SK-N-SH (cell line): ENCODE measurements around the gene CCND2. TPM values are rescaled to one million over a fixed set of nuclear protein-coding genes. Genes with fewer than 3 reads are reported as not detected.

Source experiments
- CTCF ChIA-PET: fragments of 300-600, 350-600 bp; formaldehyde crosslinking; extraction: SDS; loops from one replicate; lab custom pipeline; 2021; lab: Yijun Ruan, JAX
- POLR2A ChIA-PET: fragments of 350-600 bp; sonication (Branson Sonifier 250); formaldehyde crosslinking; extraction: SDS; loops from one replicate; lab custom pipeline; 2020; ENCODE audit warnings: antibody characterized with exemption, inconsistent platforms; lab: Yijun Ruan, JAX
- DNase-seq: peaks from one replicate; pipeline ENCODE4 v3.0.0; 2012
- H2AFZ ChIP-seq: fragments of 200-600 bp; sonication (generic); 2 replicates; pipeline ENCODE4 v1.8.1; 2016; ENCODE audit warnings: antibody characterized with exemption, mild to moderate bottlenecking, low read depth
- H3F3A ChIP-seq: fragments of 200-600 bp; sonication (generic); replicated peaks from 2 replicates; pipeline ENCODE3; 2016; ENCODE audit warnings: antibody characterized with exemption, mild to moderate bottlenecking; ENCODE audit not compliant: insufficient read depth
- H3K27ac ChIP-seq, 2 experiments: fragments of 200-500 bp in 1 of 2; fragments of 200-600 bp in 1 of 2; sonication (Bioruptor generic) in 1 of 2; sonication (generic), shearing (Covaris generic) in 1 of 2; 2 replicates each; pipeline versions ENCODE4 v1.5.1 to v1.6.1; 2014 to 2016; ENCODE audit warnings: low read depth in 2 of 2, inconsistent platforms in 1 of 2, low read length in 1 of 2, mild to moderate bottlenecking in 1 of 2, mixed read lengths in 1 of 2
- H3K27me3 ChIP-seq: fragments of 200-600 bp; sonication (generic), shearing (Covaris generic); 2 replicates; pipeline ENCODE4 v1.6.1; 2016; ENCODE audit warnings: mixed run types; ENCODE audit not compliant: insufficient read depth
- H3K36me3 ChIP-seq, 2 experiments: fragments of 200-500 bp in 1 of 2; fragments of 200-600 bp in 1 of 2; sonication (Bioruptor generic) in 1 of 2; sonication (generic) in 1 of 2; replicated peaks in 1 of 2; 2 replicates each; pipeline versions ENCODE3 to v1.5.1; 2014 to 2016; ENCODE audit warnings: low read length in 1 of 2, mild to moderate bottlenecking in 1 of 2; ENCODE audit not compliant: insufficient read depth in 2 of 2, control insufficient read depth in 1 of 2
- H3K4me1 ChIP-seq, 2 experiments: fragments of 200-500 bp in 1 of 2; fragments of 200-600 bp in 1 of 2; sonication (Bioruptor generic) in 1 of 2; sonication (generic), shearing (Covaris generic) in 1 of 2; 2 replicates each; pipeline versions ENCODE4 v1.5.1 to v1.6.1; 2014 to 2016; ENCODE audit warnings: low read depth in 1 of 2, low read length in 1 of 2, mixed run types in 1 of 2; ENCODE audit not compliant: insufficient read depth in 2 of 2, control insufficient read depth in 1 of 2
- H3K4me2 ChIP-seq: fragments of 200-600 bp; sonication (generic), shearing (Covaris generic); 2 replicates; pipeline ENCODE4 v1.6.1; 2017; ENCODE audit warnings: mixed run types
- H3K4me3 ChIP-seq, 2 experiments: fragments of 200-500 bp in 1 of 2; fragments of 200-600 bp in 1 of 2; sonication (Bioruptor generic) in 1 of 2; sonication (generic), shearing (Covaris generic) in 1 of 2; 2 replicates each; pipeline versions ENCODE4 v1.5.1 to v1.8.1; 2014 to 2016; ENCODE audit warnings: low read depth in 2 of 2, inconsistent platforms in 1 of 2, low read length in 1 of 2, mild to moderate bottlenecking in 1 of 2, mixed read lengths in 1 of 2, moderate library complexity in 1 of 2
- H3K79me2 ChIP-seq: fragments of 200-600 bp; sonication (generic); 2 replicates; pipeline ENCODE4 v1.8.1; 2017; ENCODE audit warnings: mild to moderate bottlenecking; ENCODE audit not compliant: insufficient read depth
- H3K9ac ChIP-seq: fragments of 200-600 bp; sonication (generic); 2 replicates; pipeline ENCODE4 v1.6.1; 2017; ENCODE audit warnings: mixed run types
- H3K9me2 ChIP-seq: fragments of 200-600 bp; sonication (generic); 2 replicates; pipeline ENCODE4 v1.6.1; 2017; ENCODE audit warnings: mixed run types
- H3K9me3 ChIP-seq: fragments of 200-600 bp; sonication (generic); 2 replicates; pipeline ENCODE4 v1.6.1; 2017; ENCODE audit warnings: mixed run types, mild to moderate bottlenecking, moderate library complexity
- H4K20me1 ChIP-seq: fragments of 200-600 bp; sonication (generic); 2 replicates; pipeline ENCODE4 v1.6.1; 2017; ENCODE audit warnings: mild to moderate bottlenecking, mixed run types; ENCODE audit not compliant: insufficient read depth
- CHD2 ChIP-seq: fragments of 150-350 bp; IDR thresholded peaks from 2 replicates; pipeline ENCODE4 v1.6.1; 2018; ENCODE audit warnings: low read length; ENCODE audit not compliant: partially characterized antibody
- CTCF ChIP-seq: fragments of 200-600 bp; sonication (generic); IDR thresholded peaks from 2 replicates; pipeline ENCODE4 v1.6.1; 2017; ENCODE audit warnings: antibody characterized with exemption, mild to moderate bottlenecking, moderate library complexity
- EZH2phosphoT487 ChIP-seq: fragments of 200-600 bp; sonication (generic); IDR thresholded peaks from 2 replicates; pipeline ENCODE4 v1.6.1; 2017; ENCODE audit warnings: low read depth, mixed run types, mild to moderate bottlenecking, antibody characterized with exemption, moderate library complexity, borderline replicate concordance
- FOXJ3 ChIP-seq: sonication (generic); formaldehyde crosslinking; IDR thresholded peaks from 2 replicates; pipeline ENCODE4 v1.5.1; 2020; ENCODE audit warnings: mild to moderate bottlenecking, missing genetic modification reagents
- FOXM1 ChIP-seq: IDR thresholded peaks from 2 replicates; pipeline ENCODE4 v1.4.0; 2012; ENCODE audit warnings: low read depth, mild to moderate bottlenecking
- GATA2 ChIP-seq: sonication (generic); formaldehyde crosslinking; IDR thresholded peaks from 2 replicates; pipeline ENCODE4 v1.5.0; 2020; ENCODE audit warnings: mild to moderate bottlenecking, missing genetic modification reagents
- JUND ChIP-seq: IDR thresholded peaks from 2 replicates; pipeline ENCODE4 v1.4.0; 2012
- MEF2A ChIP-seq: IDR thresholded peaks from 2 replicates; pipeline ENCODE4 v1.4.0; 2012; ENCODE audit warnings: low read depth, borderline replicate concordance
- NFIC ChIP-seq: IDR thresholded peaks from 2 replicates; pipeline ENCODE4 v1.4.0; 2012; ENCODE audit warnings: borderline replicate concordance
- NRF1 ChIP-seq: IDR thresholded peaks from 2 replicates; pipeline ENCODE4 v1.6.1; 2012; ENCODE audit warnings: low read depth, mild to moderate bottlenecking, low read length
- POLR2AphosphoS5 ChIP-seq: IDR thresholded peaks from 2 replicates; pipeline ENCODE4 v1.6.1; 2012; ENCODE audit warnings: low read depth, low read length
- RAD21 ChIP-seq: IDR thresholded peaks from 2 replicates; pipeline ENCODE4 v1.6.1; 2012; ENCODE audit warnings: mild to moderate bottlenecking, low read length
- RFX5 ChIP-seq: IDR thresholded peaks from 2 replicates; pipeline ENCODE4 v1.6.1; 2012; ENCODE audit warnings: mild to moderate bottlenecking, improper control_type of control experiment, low read length
- SMC3 ChIP-seq: IDR thresholded peaks from 2 replicates; pipeline ENCODE4 v1.6.1; 2012; ENCODE audit warnings: low read depth, low read length, improper control_type of control experiment
- TAF1 ChIP-seq: IDR thresholded peaks from 2 replicates; pipeline ENCODE4 v1.6.1; 2012; ENCODE audit warnings: low read depth, mild to moderate bottlenecking, low read length, moderate library complexity, borderline replicate concordance
- TCF12 ChIP-seq: IDR thresholded peaks from 2 replicates; pipeline ENCODE4 v1.4.0; 2012
- TEAD4 ChIP-seq: IDR thresholded peaks from 2 replicates; pipeline ENCODE4 v1.4.0; 2012; ENCODE audit warnings: mild to moderate bottlenecking, borderline replicate concordance; ENCODE audit not compliant: insufficient read depth
- USF1 ChIP-seq: IDR thresholded peaks from 2 replicates; pipeline ENCODE4 v1.4.0; 2012; ENCODE audit warnings: low read depth, borderline replicate concordance
- YY1 ChIP-seq: IDR thresholded peaks from 2 replicates; pipeline ENCODE4 v1.4.0; 2012; ENCODE audit warnings: low read depth, mild to moderate bottlenecking
- WGBS: methylation state at CpG from one replicate; pipeline ENCODE4 v1.1.6; 2017; ENCODE audit warnings: low lambda C conversion rate; 5-methylcytosine and 5-hydroxymethylcytosine counted together
- polyA plus RNA-seq, 3 experiments: library from polyadenylated mRNA; depleted of rRNA; stranded (reverse); fragments of >200 nt; gene quantifications; 2 replicates each; pipeline ENCODE4 v1.2.3, GENCODE V29; 2012
- TF ChIP-seq, protein P1 (sequence below): IDR thresholded peaks from 2 replicates; pipeline ENCODE4 v1.4.0; 2012; ENCODE audit warnings: low read depth, borderline replicate concordance
- TF ChIP-seq, protein P2 (sequence below): fragments of 150-350 bp; IDR thresholded peaks from 2 replicates; pipeline ENCODE4 v1.6.1; 2017; ENCODE audit warnings: antibody characterized with exemption, low read length, low read depth, borderline replicate concordance

Gene CCND2
- polyA plus RNA-seq, 1 of the 3 experiments (the other 2 are of a cell fraction) = not detected

- H3K9me3 ChIP-seq = no peaks in the 10 kb centered on the region
- no peak for DNase-seq
- no peaks in the 10 kb centered on the region for H4K20me1 ChIP-seq
- WGBS = 79% methylated on average over 7 of the region's 14 CpGs
- H3K27ac ChIP-seq = no peak overlapping the region
- H3K9ac ChIP-seq = no peak overlapping the region
- H3K79me2 ChIP-seq = no peaks in the 10 kb centered on the region
- CTCF ChIA-PET = interaction anchor here (0.6 to 3.6 kb wide), 21 partner anchors 12 to 1681 kb away, joined by 3 to 20 read pairs (median 4); partner anchors contain the start of gene TIGAR
- no peak overlapping the region; a peak in 1 of 4 replicates for H3K4me3 ChIP-seq
- no peak overlapping the region for H2AFZ ChIP-seq
- peak overlapping the region; percentile 70; the same call in 1 of the 2 replicates for H3K4me2 ChIP-seq
- POLR2A ChIA-PET = no interaction called here
- no peaks in the 10 kb centered on the region for H3K36me3 ChIP-seq
- no peaks in the 10 kb centered on the region for H3F3A ChIP-seq
- TF ChIP-seq NRF1 = no peak
- no peak for TF ChIP-seq EZH2phosphoT487
- TF ChIP-seq, protein P1, sequence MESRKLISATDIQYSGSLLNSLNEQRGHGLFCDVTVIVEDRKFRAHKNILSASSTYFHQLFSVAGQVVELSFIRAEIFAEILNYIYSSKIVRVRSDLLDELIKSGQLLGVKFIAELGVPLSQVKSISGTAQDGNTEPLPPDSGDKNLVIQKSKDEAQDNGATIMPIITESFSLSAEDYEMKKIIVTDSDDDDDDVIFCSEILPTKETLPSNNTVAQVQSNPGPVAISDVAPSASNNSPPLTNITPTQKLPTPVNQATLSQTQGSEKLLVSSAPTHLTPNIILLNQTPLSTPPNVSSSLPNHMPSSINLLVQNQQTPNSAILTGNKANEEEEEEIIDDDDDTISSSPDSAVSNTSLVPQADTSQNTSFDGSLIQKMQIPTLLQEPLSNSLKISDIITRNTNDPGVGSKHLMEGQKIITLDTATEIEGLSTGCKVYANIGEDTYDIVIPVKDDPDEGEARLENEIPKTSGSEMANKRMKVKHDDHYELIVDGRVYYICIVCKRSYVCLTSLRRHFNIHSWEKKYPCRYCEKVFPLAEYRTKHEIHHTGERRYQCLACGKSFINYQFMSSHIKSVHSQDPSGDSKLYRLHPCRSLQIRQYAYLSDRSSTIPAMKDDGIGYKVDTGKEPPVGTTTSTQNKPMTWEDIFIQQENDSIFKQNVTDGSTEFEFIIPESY = no peak
- TF ChIP-seq RFX5 = no peak
- no peak for TF ChIP-seq RAD21
- no peak for TF ChIP-seq FOXM1
- no peak for TF ChIP-seq NFIC
- TF ChIP-seq POLR2AphosphoS5 = no peak
- TF ChIP-seq TCF12 = no peak
- TF ChIP-seq USF1 = no peak
- no peak for TF ChIP-seq JUND
- TF ChIP-seq, all 33 proteins: peak for 0
- H3K9me2 ChIP-seq = no peaks in the 10 kb centered on the region
- peaks cover 51% of the 10 kb centered on the region for H3K27me3 ChIP-seq
- peaks cover 0 to 5% of the 10 kb centered on the region in 2 experiments; a peak in 1 of 4 replicates for H3K4me1 ChIP-seq
These were observed 34.9 kb downstream of the CCND2 start for GRCh38 chr12:4308334-4308950.

DNA sequence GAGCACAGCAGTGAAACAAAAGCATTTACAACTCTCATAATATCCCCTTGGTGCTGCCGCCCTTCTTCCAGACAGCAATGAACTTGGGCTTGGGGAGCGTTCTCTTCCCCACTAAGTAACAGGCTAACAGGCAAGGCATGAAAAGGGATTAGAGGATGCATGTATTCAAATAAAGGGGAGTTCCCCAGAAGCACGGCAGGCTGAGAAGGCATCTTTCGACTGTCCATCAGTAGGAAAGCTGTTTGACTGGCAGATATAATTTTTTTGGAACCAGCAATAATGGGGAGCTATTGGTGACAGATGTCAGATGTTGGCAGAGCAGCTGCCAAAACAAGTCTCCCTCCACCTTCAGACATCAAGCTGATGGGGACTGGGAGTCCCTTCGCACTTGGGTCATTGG, 38.2 kb downstream of the CCND2 start:
- Histone ChIP-seq H2AFZ (no peak overlapping the region), H3K9ac (no peak overlapping the region), H3K9me2 (no peaks in the 10 kb centered on the region), H3K4me1 (peaks cover 0 to 5% of the 10 kb centered on the region in 2 experiments; a peak in 1 of 4 replicates), H3K27me3 (peaks cover 26% of the 10 kb centered on the region; the same call in 1 of the 2 replicates), H3K27ac (no peak overlapping the region), H4K20me1 (no peaks in the 10 kb centered on the region), H3K36me3 (no peaks in the 10 kb centered on the region), H3K4me3 (no peak overlapping the region), H3K79me2 (no peaks in the 10 kb centered on the region), H3K9me3 (no peaks in the 10 kb centered on the region), H3F3A (no peaks in the 10 kb centered on the region), H3K4me2 (no peak overlapping the region)
- TF ChIP-seq NRF1 = no peak
- TF ChIP-seq, protein P2, sequence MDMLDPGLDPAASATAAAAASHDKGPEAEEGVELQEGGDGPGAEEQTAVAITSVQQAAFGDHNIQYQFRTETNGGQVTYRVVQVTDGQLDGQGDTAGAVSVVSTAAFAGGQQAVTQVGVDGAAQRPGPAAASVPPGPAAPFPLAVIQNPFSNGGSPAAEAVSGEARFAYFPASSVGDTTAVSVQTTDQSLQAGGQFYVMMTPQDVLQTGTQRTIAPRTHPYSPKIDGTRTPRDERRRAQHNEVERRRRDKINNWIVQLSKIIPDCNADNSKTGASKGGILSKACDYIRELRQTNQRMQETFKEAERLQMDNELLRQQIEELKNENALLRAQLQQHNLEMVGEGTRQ = no peak
- TF ChIP-seq FOXJ3 (CRISPR knock-in tag) = no peak
- no peak for TF ChIP-seq RAD21
- no peak for TF ChIP-seq YY1
- no peak for TF ChIP-seq SMC3
- TF ChIP-seq EZH2phosphoT487 = no peak
- no peak for TF ChIP-seq JUND
- no peak for TF ChIP-seq GATA2 (CRISPR knock-in tag)
- no peak for TF ChIP-seq TAF1
- no peak for TF ChIP-seq CHD2
- TF ChIP-seq MEF2A = no peak
- TF ChIP-seq TEAD4 = no peak
- TF ChIP-seq CTCF = no peak
- TF ChIP-seq NFIC = no peak
- no peak for TF ChIP-seq FOXM1
- ChIA-PET CTCF (interaction anchor here (1.4 kb wide), 1 partner anchor 10 kb away, joined by 4 read pairs; no protein-coding TSS in a partner anchor), POLR2A (no interaction called here)
- DNase-seq = no peak
- WGBS = 32% methylated on average over 5 of the region's 5 CpGs
